HepG2 (cell line): ENCODE data around the gene TCOF1. TPM values are rescaled to one million over a fixed set of nuclear protein-coding genes. Genes with fewer than 3 reads are reported as not detected.

Source experiments
- ATAC-seq: fragments of 200-7000 bp; cut with Tn5 transposase; 3 replicates; pipeline ENCODE4 v1.9.1; 2020; ENCODE audit warnings: mild to moderate bottlenecking, moderate library complexity
- BruUV-seq: library from RNA; stranded (reverse); fragments of 400-500 nt; replicated peaks from 2 replicates; lab custom pipeline; 2021; lab: Mats Ljungman, UMichigan
- CTCF ChIA-PET: fragments of 300-600 bp; formaldehyde crosslinking; extraction: SDS; loops from one replicate; lab custom pipeline; 2021; ENCODE audit warnings: low total read pairs, inconsistent platforms, low intra/inter-chr PET ratio; lab: Yijun Ruan, JAX
- POLR2A ChIA-PET: fragments of 350-600 bp; sonication (Branson Sonifier 250); formaldehyde crosslinking; loops from one replicate; lab custom pipeline; 2020; ENCODE audit warnings: antibody characterized with exemption, inconsistent platforms; lab: Yijun Ruan, JAX
- DNase-seq: peaks from one replicate; pipeline ENCODE4 v3.0.0-alpha.2; 2015; ENCODE audit warnings: low spot score
- FAIRE-seq: peaks from 3 replicates; lab custom pipeline; 2011; peaks lifted over from hg19 to GRCh38; lab: Jason Lieb, UNC
- H2AFZ ChIP-seq: one replicate; pipeline ENCODE4 v1.6.1; 2011; ENCODE audit warnings: low read length, inconsistent platforms
- H3K27ac ChIP-seq: fragments of 300-600 bp; 3 replicates; pipeline ENCODE4 v1.8.0; 2011; ENCODE audit warnings: mixed run types, mild to moderate bottlenecking, mixed read lengths, low read length, inconsistent platforms; ENCODE audit not compliant: insufficient read depth; ENCODE audit errors: extremely low read length
- H3K27me3 ChIP-seq, 2 experiments: fragments of 200-600 bp in 1 of 2; 2 replicates in 1 of 2; 3 replicates in 1 of 2; pipeline versions ENCODE4 v1.6.0 to v1.8.0; 2011; ENCODE audit warnings: low read length in 2 of 2, mild to moderate bottlenecking in 2 of 2, moderate library complexity in 2 of 2, inconsistent platforms in 1 of 2; ENCODE audit not compliant: insufficient read depth in 2 of 2, control insufficient read depth in 1 of 2
- H3K36me3 ChIP-seq, 2 experiments: fragments of 200-600 bp in 1 of 2; replicated peaks in 1 of 2; 2 replicates in 1 of 2; 3 replicates in 1 of 2; pipeline versions ENCODE4 v1.5.1 to v1.8.0; 2011; ENCODE audit warnings: low read length in 2 of 2, inconsistent platforms in 1 of 2; ENCODE audit not compliant: insufficient read depth in 2 of 2, control insufficient read depth in 1 of 2
- H3K4me1 ChIP-seq: 2 replicates; pipeline ENCODE4 v1.5.1; 2012; ENCODE audit warnings: low read length, inconsistent platforms; ENCODE audit not compliant: insufficient read depth
- H3K4me2 ChIP-seq: 2 replicates; pipeline ENCODE4 v1.6.0; 2011; ENCODE audit warnings: low read depth, low read length, inconsistent platforms
- H3K4me3 ChIP-seq, 3 experiments: fragments of 200-600 bp in 1 of 3; sonication (generic), shearing (Covaris generic) in 1 of 3; replicated peaks in 1 of 3; 2 replicates each; pipeline ENCODE4 v1.5.1; 2011 to 2016; ENCODE audit warnings: low read length in 3 of 3, inconsistent platforms in 2 of 3, low read depth in 2 of 3, mild to moderate bottlenecking in 2 of 3, control low read depth in 1 of 3, mixed read lengths in 1 of 3; ENCODE audit not compliant: insufficient read depth in 1 of 3
- H3K79me2 ChIP-seq: one replicate; pipeline ENCODE4 v1.6.1; 2011; ENCODE audit warnings: low read length, inconsistent platforms; ENCODE audit not compliant: insufficient read depth
- H3K9ac ChIP-seq: 2 replicates; pipeline ENCODE4 v1.6.0; 2011; ENCODE audit warnings: mild to moderate bottlenecking, low read depth, low read length, inconsistent platforms; ENCODE audit not compliant: insufficient read depth
- H3K9me3 ChIP-seq: 2 replicates; pipeline ENCODE4 v1.5.1; 2012; ENCODE audit warnings: mild to moderate bottlenecking, low read length
- H4K20me1 ChIP-seq: 2 replicates; pipeline ENCODE4 v1.6.0; 2011; ENCODE audit warnings: inconsistent platforms, mild to moderate bottlenecking, low read length, moderate library complexity; ENCODE audit not compliant: insufficient read depth
- ZNF646 ChIP-seq: sonication (generic); formaldehyde crosslinking; IDR thresholded peaks from 2 replicates; pipeline ENCODE4 v1.9.0; 2021; ENCODE audit warnings: mild to moderate bottlenecking, missing genetic modification reagents
- WGBS: methylation state at CpG from one replicate; pipeline ENCODE4 v1.1.6; 2017; ENCODE audit warnings: low lambda C conversion rate; 5-methylcytosine and 5-hydroxymethylcytosine counted together
- in situ Hi-C: cut with HindIII; loops from 2 replicates; pipeline ENCODE4 v1.10.0; 2017; ENCODE audit warnings: low pct_unique_long_range_greater_than_20kb; ENCODE audit not compliant: extremely low pct_ligation_motif_present
- intact Hi-C: fragments of 100-400 bp; cut with micrococcal nuclease; formaldehyde crosslinking; loops from one replicate; pipeline ENCODE4 v1.10.0; 2022; ENCODE audit not compliant: unreplicated experiment
- polyA plus RNA-seq, 8 experiments: library from polyadenylated mRNA; depleted of rRNA in 3 of 8; stranded (reverse) in 7 of 8; unstranded in 1 of 8; fragments of >200 nt; fragmentation: Illumina TruSeq in 4 of 8; extraction: Trizol in 4 of 8; gene quantifications; 2 replicates each; pipeline versions ENCODE4 v1.2.1 to v1.2.3, GENCODE V29; 2011 to 2016; ENCODE audit warnings: low read depth in 4 of 8, missing spikeins in 1 of 8, mixed read lengths in 1 of 8; ENCODE audit not compliant: insufficient read depth in 1 of 8
- total RNA-seq, 5 experiments: library from RNA; depleted of rRNA; stranded (reverse); fragments of >200 nt; fragmentation: Illumina TruSeq; extraction: Trizol; gene quantifications; 2 replicates each; pipeline ENCODE4 v1.2.3, GENCODE V29; 2016; ENCODE audit warnings: low read depth in 1 of 5
- TF ChIP-seq, protein P1 (sequence below): sonication (generic); formaldehyde crosslinking; IDR thresholded peaks from 2 replicates; pipeline ENCODE4 v1.5.1; 2020; ENCODE audit warnings: missing genetic modification reagents, mild to moderate bottlenecking, borderline replicate concordance
- TF ChIP-seq, protein P2 (sequence below): sonication (generic); formaldehyde crosslinking; IDR thresholded peaks from 2 replicates; pipeline ENCODE4 v1.5.0; 2020; ENCODE audit warnings: mild to moderate bottlenecking, missing genetic modification reagents, borderline replicate concordance

The TCOF1 gene
- total and polyA plus RNA-seq, 2 of the 13 experiments (the other 11 are each of a cell fraction or from before 2014, with no cell fraction given) = 10.1 to 41.6 TPM

DNA sequence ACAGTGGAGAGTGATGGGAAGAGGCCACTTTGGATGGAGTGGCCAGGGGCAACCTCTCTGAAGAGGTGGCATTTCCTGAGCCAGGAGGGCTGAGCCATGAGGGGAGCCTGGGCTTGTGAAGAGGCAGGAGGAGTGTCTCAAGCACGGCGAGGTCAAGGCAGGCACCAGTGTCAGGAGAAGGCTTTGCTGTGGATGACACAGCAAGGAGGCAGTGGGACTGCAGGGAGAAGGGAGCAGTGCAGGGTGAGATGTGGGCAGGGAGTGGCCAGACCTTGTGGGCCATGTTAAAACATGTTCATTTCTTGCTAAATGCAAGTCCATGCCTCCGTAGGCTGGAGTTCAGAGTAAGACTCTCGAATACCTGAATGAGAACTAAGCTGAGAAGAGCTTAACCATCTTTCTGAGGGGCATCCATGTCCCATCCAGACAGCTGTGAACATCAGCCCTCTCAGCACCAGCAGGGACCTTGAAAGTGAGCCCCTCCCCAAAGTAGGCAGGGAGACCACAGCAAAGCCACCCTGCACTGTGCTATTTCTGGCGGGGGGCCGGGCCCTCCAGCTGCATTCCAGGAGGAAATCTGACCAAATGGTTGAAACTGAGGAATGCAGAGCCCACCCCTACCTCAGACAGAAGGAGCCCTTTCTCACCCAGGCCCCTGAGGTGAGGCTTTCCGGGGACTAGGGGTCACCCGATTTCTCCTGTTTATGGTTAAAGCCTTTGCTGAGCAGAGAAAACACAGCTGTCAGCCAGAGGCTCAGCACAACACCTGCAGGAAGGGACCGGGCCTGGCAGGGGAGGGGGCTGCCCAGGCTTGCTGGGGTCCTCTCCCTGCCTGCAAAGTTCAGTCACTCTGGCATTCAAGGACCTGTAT lies 38.6 kb upstream of the TCOF1 start:
- Histone ChIP-seq H3K79me2 (no peaks in the 10 kb centered on the region), H3K4me1 (peaks cover 59% of the 10 kb centered on the region), H4K20me1 (no peaks in the 10 kb centered on the region), H3K27me3 (no peaks in the 10 kb centered on the region), H3K27ac (no peak overlapping the region), H3K36me3 (no peaks in the 10 kb centered on the region), H3K9ac (no peak overlapping the region), H2AFZ (no peak overlapping the region), H3K4me2 (no peak overlapping the region), H3K4me3 (no peak overlapping the region), H3K9me3 (no peaks in the 10 kb centered on the region)
- DNase-seq = no peak
- ChIA-PET POLR2A (no interaction called here), CTCF (no interaction called here)
- intact Hi-C loops (no loop called here), in situ Hi-C loops (no loop called here)
- 71% methylated on average over 5 of the region's 9 CpGs for WGBS
- no peak for ATAC-seq
- FAIRE-seq = no peak
- TF ChIP-seq, protein P1, sequence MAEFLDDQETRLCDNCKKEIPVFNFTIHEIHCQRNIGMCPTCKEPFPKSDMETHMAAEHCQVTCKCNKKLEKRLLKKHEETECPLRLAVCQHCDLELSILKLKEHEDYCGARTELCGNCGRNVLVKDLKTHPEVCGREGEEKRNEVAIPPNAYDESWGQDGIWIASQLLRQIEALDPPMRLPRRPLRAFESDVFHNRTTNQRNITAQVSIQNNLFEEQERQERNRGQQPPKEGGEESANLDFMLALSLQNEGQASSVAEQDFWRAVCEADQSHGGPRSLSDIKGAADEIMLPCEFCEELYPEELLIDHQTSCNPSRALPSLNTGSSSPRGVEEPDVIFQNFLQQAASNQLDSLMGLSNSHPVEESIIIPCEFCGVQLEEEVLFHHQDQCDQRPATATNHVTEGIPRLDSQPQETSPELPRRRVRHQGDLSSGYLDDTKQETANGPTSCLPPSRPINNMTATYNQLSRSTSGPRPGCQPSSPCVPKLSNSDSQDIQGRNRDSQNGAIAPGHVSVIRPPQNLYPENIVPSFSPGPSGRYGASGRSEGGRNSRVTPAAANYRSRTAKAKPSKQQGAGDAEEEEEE (CRISPR knock-in tag) = no peak
- TF ChIP-seq, protein P2, sequence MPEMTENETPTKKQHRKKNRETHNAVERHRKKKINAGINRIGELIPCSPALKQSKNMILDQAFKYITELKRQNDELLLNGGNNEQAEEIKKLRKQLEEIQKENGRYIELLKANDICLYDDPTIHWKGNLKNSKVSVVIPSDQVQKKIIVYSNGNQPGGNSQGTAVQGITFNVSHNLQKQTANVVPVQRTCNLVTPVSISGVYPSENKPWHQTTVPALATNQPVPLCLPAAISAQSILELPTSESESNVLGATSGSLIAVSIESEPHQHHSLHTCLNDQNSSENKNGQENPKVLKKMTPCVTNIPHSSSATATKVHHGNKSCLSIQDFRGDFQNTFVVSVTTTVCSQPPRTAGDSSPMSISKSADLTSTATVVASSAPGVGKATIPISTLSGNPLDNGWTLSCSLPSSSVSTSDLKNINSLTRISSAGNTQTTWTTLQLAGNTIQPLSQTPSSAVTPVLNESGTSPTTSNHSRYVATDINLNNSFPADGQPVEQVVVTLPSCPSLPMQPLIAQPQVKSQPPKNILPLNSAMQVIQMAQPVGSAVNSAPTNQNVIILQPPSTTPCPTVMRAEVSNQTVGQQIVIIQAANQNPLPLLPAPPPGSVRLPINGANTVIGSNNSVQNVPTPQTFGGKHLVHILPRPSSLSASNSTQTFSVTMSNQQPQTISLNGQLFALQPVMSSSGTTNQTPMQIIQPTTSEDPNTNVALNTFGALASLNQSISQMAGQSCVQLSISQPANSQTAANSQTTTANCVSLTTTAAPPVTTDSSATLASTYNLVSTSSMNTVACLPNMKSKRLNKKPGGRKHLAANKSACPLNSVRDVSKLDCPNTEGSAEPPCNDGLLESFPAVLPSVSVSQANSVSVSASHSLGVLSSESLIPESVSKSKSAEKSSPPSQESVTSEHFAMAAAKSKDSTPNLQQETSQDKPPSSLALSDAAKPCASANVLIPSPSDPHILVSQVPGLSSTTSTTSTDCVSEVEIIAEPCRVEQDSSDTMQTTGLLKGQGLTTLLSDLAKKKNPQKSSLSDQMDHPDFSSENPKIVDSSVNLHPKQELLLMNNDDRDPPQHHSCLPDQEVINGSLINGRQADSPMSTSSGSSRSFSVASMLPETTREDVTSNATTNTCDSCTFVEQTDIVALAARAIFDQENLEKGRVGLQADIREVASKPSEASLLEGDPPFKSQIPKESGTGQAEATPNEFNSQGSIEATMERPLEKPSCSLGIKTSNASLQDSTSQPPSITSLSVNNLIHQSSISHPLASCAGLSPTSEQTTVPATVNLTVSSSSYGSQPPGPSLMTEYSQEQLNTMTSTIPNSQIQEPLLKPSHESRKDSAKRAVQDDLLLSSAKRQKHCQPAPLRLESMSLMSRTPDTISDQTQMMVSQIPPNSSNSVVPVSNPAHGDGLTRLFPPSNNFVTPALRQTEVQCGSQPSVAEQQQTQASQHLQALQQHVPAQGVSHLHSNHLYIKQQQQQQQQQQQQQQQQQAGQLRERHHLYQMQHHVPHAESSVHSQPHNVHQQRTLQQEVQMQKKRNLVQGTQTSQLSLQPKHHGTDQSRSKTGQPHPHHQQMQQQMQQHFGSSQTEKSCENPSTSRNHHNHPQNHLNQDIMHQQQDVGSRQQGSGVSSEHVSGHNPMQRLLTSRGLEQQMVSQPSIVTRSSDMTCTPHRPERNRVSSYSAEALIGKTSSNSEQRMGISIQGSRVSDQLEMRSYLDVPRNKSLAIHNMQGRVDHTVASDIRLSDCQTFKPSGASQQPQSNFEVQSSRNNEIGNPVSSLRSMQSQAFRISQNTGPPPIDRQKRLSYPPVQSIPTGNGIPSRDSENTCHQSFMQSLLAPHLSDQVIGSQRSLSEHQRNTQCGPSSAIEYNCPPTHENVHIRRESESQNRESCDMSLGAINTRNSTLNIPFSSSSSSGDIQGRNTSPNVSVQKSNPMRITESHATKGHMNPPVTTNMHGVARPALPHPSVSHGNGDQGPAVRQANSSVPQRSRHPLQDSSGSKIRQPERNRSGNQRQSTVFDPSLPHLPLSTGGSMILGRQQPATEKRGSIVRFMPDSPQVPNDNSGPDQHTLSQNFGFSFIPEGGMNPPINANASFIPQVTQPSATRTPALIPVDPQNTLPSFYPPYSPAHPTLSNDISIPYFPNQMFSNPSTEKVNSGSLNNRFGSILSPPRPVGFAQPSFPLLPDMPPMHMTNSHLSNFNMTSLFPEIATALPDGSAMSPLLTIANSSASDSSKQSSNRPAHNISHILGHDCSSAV (CRISPR knock-in tag) = no peak
- no peak for TF ChIP-seq ZNF646
- no TSS peak for BruUV-seq
